HL-60 (cell line): Measurements from ENCODE around the gene DIAPH2.

Experiments
- DNase-seq, 2 experiments: peaks; one replicate each; pipeline ENCODE4 v3.0.0-alpha.2; 2010 to 2020; ENCODE audit warnings: low read depth in 1 of 2, low spot score in 1 of 2
- H3K27ac ChIP-seq: fragments of 250-450 bp; sonication (Bioruptor Pico); replicated peaks from 2 replicates; pipeline ENCODE4 v1.5.1; 2020; ENCODE audit warnings: mild to moderate bottlenecking, moderate library complexity
- H3K27me3 ChIP-seq: fragments of 250-450 bp; sonication (Bioruptor Pico); 2 replicates; pipeline ENCODE4 v1.5.1; 2021; ENCODE audit warnings: mild to moderate bottlenecking, moderate library complexity; ENCODE audit not compliant: insufficient read depth, poor library complexity, severe bottlenecking
- H3K4me3 ChIP-seq: replicated peaks from 2 replicates; pipeline ENCODE4 v1.5.1; 2011; ENCODE audit warnings: mild to moderate bottlenecking, control low read depth, low read length; ENCODE audit not compliant: insufficient read depth
- CTCF ChIP-seq: IDR thresholded peaks from one replicate; pipeline ENCODE4 v1.5.1; 2011; ENCODE audit warnings: low read length, control low read depth, inconsistent platforms; ENCODE audit not compliant: insufficient read depth
- GABPA ChIP-seq: IDR thresholded peaks from 2 replicates; pipeline ENCODE4 v1.6.1; 2012; ENCODE audit warnings: low read depth
- POLR2AphosphoS5 ChIP-seq: IDR thresholded peaks from 2 replicates; pipeline ENCODE4 v1.6.1; 2012; ENCODE audit warnings: low read depth
- SPI1 ChIP-seq: IDR thresholded peaks from 2 replicates; pipeline ENCODE4 v1.6.1; 2012; ENCODE audit warnings: low read depth, mild to moderate bottlenecking, borderline replicate concordance
- TF ChIP-seq, protein P1 (sequence below): IDR thresholded peaks from 2 replicates; pipeline ENCODE4 v1.6.1; 2012; ENCODE audit warnings: low read depth; ENCODE audit not compliant: insufficient replicate concordance

Gene DIAPH2

GRCh38 chrX:96919672-96920071 lies 235.0 kb downstream of the DIAPH2 start:
- Histone ChIP-seq H3K4me3 (no peak overlapping the region), H3K27ac (no peak overlapping the region), H3K27me3 (no peaks in the 10 kb centered on the region)
- no peak for DNase-seq
- TF ChIP-seq GABPA: no peak
- TF ChIP-seq, protein P1, sequence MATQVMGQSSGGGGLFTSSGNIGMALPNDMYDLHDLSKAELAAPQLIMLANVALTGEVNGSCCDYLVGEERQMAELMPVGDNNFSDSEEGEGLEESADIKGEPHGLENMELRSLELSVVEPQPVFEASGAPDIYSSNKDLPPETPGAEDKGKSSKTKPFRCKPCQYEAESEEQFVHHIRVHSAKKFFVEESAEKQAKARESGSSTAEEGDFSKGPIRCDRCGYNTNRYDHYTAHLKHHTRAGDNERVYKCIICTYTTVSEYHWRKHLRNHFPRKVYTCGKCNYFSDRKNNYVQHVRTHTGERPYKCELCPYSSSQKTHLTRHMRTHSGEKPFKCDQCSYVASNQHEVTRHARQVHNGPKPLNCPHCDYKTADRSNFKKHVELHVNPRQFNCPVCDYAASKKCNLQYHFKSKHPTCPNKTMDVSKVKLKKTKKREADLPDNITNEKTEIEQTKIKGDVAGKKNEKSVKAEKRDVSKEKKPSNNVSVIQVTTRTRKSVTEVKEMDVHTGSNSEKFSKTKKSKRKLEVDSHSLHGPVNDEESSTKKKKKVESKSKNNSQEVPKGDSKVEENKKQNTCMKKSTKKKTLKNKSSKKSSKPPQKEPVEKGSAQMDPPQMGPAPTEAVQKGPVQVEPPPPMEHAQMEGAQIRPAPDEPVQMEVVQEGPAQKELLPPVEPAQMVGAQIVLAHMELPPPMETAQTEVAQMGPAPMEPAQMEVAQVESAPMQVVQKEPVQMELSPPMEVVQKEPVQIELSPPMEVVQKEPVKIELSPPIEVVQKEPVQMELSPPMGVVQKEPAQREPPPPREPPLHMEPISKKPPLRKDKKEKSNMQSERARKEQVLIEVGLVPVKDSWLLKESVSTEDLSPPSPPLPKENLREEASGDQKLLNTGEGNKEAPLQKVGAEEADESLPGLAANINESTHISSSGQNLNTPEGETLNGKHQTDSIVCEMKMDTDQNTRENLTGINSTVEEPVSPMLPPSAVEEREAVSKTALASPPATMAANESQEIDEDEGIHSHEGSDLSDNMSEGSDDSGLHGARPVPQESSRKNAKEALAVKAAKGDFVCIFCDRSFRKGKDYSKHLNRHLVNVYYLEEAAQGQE: no peak
- no peak for TF ChIP-seq SPI1
- TF ChIP-seq POLR2AphosphoS5: no peak
- TF ChIP-seq CTCF: no peak

- no peak overlapping the region for H3K27ac ChIP-seq
- no peaks in the 10 kb centered on the region for H3K27me3 ChIP-seq
Observed at GRCh38 chrX:96924581-96924980, 239.9 kb downstream of the DIAPH2 start.

GRCh38 chrX:96929036-96929435 lies 244.4 kb downstream of the DIAPH2 start:
- DNase-seq: no peak
- Histone ChIP-seq H3K27me3 (no peaks in the 10 kb centered on the region), H3K27ac (no peak overlapping the region), H3K4me3 (no peak overlapping the region)
- TF ChIP-seq SPI1: no peak
- TF ChIP-seq GABPA: no peak
- TF ChIP-seq CTCF: no peak
- TF ChIP-seq, protein P1: no peak
- TF ChIP-seq POLR2AphosphoS5: no peak

More at GRCh38 chrX:96924581-96924980, 239.9 kb downstream of the DIAPH2 start:
- TF ChIP-seq CTCF (no peak), POLR2AphosphoS5 (no peak)
- TF ChIP-seq, protein P1: no peak
- H3K4me3 ChIP-seq: no peak overlapping the region
- peak in 1 of 2 experiments; percentile 18 for DNase-seq
